ENCODE data around the gene RBM38. TPM values are rescaled to one million over a fixed set of nuclear protein-coding genes. Genes with fewer than 3 reads are reported as not detected.

Gene RBM38
- total and polyA plus RNA-seq, 2 of the 13 experiments (the other 11 are each of a cell fraction or from before 2014, with no cell fraction given), result 24.2 to 34.2 TPM

- TF ChIP-seq ZZZ3 (CRISPR knock-in tag; IDR thresholded peaks at IDR 0.05; ENCODE audit: borderline replicate concordance) (0 out of 2 replicates have a peak, but pooled peaks have one; percentile 9), JUND (CRISPR knock-in tag; IDR thresholded peaks at IDR 0.05) (no peak), ZNF737 (CRISPR knock-in tag; IDR thresholded peaks at IDR 0.05; ENCODE audit: borderline replicate concordance) (no peak), MEF2D (CRISPR knock-in tag; IDR thresholded peaks at IDR 0.05) (no peak), MAF1 (CRISPR knock-in tag; IDR thresholded peaks at IDR 0.05; ENCODE audit: borderline replicate concordance) (no peak), GLI4 (CRISPR knock-in tag; IDR thresholded peaks at IDR 0.05; ENCODE audit: borderline replicate concordance) (no peak), CBX2 (IDR thresholded peaks at IDR 0.05; ENCODE audit: low read depth, low read length) (no peak), CBX2 (CRISPR knock-in tag; IDR thresholded peaks at IDR 0.05; ENCODE audit: low read depth) (no peak), PRPF4 (IDR thresholded peaks at IDR 0.05; ENCODE audit: low read depth, low read length, poor library complexity, severe bottlenecking) (peak; percentile 59), ESRRA (CRISPR knock-in tag; IDR thresholded peaks at IDR 0.05; ENCODE audit: low read depth) (0 out of 2 replicates have a peak, but pooled peaks have one; percentile 9), CHCHD3 (CRISPR knock-in tag; IDR thresholded peaks at IDR 0.05) (no peak), SRF (IDR thresholded peaks at IDR 0.05; ENCODE audit: low read depth, low read length) (no peak), KLF6 (CRISPR knock-in tag; IDR thresholded peaks at IDR 0.05) (no peak), TEF (CRISPR knock-in tag; IDR thresholded peaks at IDR 0.05) (no peak), NFE2 (CRISPR knock-in tag; IDR thresholded peaks at IDR 0.05) (no peak), SYNCRIP (IDR thresholded peaks at IDR 0.05; ENCODE audit: insufficient read depth, low read depth, low read length) (no peak), ZNF574 (CRISPR knock-in tag; IDR thresholded peaks at IDR 0.05) (no peak; the same call in 1 of the 2 replicates), MTA3 (CRISPR knock-in tag; IDR thresholded peaks at IDR 0.05) (no peak), HIVEP1 (CRISPR knock-in tag; IDR thresholded peaks at IDR 0.05) (no peak), ZFP37 (CRISPR knock-in tag; IDR thresholded peaks at IDR 0.05; ENCODE audit: borderline replicate concordance) (no peak), HNRNPK (IDR thresholded peaks at IDR 0.05; ENCODE audit: low read depth, low read length, poor library complexity, severe bottlenecking) (peak; percentile 37), SP2 (CRISPR knock-in tag; IDR thresholded peaks at IDR 0.05) (no peak), ZNF230 (CRISPR knock-in tag; IDR thresholded peaks at IDR 0.05) (no peak), GABPB1 (CRISPR knock-in tag; IDR thresholded peaks at IDR 0.05) (peak; percentile 33; the same call in 1 of the 2 replicates), ZMYM3 (CRISPR knock-in tag; IDR thresholded peaks at IDR 0.05) (peak; percentile 40; the same call in 1 of the 2 replicates)
- TF ChIP-seq, protein P1, sequence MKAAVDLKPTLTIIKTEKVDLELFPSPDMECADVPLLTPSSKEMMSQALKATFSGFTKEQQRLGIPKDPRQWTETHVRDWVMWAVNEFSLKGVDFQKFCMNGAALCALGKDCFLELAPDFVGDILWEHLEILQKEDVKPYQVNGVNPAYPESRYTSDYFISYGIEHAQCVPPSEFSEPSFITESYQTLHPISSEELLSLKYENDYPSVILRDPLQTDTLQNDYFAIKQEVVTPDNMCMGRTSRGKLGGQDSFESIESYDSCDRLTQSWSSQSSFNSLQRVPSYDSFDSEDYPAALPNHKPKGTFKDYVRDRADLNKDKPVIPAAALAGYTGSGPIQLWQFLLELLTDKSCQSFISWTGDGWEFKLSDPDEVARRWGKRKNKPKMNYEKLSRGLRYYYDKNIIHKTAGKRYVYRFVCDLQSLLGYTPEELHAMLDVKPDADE (CRISPR knock-in tag; IDR thresholded peaks at IDR 0.05), result no peak
Measured at GRCh38 chr20:57389695-57390603, 1.2 kb upstream of the RBM38 start (continued).
